ENCODE measurements around the gene NCBP1.
A peak's percentile ranks its signal among the peaks of the same experiment; 100 is the strongest.

Gene NCBP1

GRCh38 chr9:97625620-97626019 lies 8.0 kb upstream of the NCBP1 start:
- DNase-seq, result no peak

- DNase-seq, result no peak
These were observed 6.0 kb upstream of the NCBP1 start for GRCh38 chr9:97627624-97628023.

DNA sequence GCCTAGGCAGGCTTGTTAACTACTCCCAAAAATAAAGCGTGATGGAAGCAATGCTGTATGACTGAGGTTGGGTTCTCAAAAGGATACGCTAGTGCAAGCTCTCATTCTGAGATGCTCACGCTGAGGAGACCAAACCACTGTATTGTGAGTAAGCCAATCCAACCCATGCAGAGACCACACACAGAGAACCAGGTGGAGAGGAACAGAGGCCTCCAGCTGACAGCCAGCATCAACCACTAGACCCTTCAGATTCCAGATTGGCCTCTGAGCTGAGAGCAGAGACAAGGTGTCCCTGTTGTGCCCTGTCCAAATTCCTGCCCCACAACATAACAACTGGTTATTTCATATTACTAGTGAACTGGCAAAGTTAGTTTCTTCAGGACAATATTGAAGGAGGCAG lies 5.0 kb upstream of the NCBP1 start:
- no peak for DNase-seq

GRCh38 chr9:97629156-97629555 lies 4.5 kb upstream of the NCBP1 start:
- no peak for DNase-seq

- no peak for DNase-seq
These were observed 3.0 kb upstream of the NCBP1 start for GRCh38 chr9:97630591-97630990.

- peak; percentile 65 for DNase-seq
These were observed 1.2 kb upstream of the NCBP1 start for GRCh38 chr9:97632248-97632984.

DNA sequence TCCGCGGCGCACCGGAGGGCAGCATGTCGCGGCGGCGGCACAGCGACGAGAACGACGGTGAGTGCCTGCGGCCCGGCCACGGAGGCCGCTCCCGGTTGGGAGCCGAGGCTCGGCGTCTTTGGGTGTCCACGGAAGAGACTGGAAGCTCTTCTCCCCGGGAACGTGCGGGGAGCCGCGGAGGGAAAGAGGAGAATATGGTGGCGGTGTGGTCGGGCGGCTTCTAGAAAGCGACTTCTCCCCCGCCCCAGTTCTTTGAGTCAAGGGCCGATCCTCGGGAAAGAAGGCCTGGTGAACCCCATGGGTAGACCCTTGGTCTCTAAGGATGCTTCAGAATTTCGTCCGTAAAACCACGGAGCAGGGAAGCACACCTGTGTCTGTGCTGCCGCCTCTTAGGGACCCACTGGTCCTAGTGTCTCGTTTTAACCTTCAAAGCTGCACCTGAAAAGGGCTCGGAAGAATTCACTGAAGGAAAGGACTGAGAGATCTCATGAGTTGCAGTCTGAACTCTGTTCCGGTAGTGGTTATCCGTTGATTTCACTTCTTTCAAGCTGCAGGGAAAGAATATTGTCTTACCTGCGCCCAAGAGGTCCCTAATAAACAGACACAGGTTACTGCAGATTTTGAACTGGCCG lies 354 bp downstream of the NCBP1 start:
- DNase-seq, result peak; percentile 44

GRCh38 chr9:97635026-97635425 lies 1.4 kb downstream of the NCBP1 start:
- DNase-seq, result no peak

- no peak for DNase-seq
These were observed 3.3 kb downstream of the NCBP1 start for GRCh38 chr9:97636903-97637302.

GRCh38 chr9:97638666-97639065 lies 5.0 kb downstream of the NCBP1 start:
- no peak for DNase-seq

- no peak for DNase-seq
These were observed 6.7 kb downstream of the NCBP1 start for GRCh38 chr9:97640325-97640724.

GRCh38 chr9:97645720-97646119 lies 12.1 kb downstream of the NCBP1 start:
- DNase-seq, result no peak

DNA sequence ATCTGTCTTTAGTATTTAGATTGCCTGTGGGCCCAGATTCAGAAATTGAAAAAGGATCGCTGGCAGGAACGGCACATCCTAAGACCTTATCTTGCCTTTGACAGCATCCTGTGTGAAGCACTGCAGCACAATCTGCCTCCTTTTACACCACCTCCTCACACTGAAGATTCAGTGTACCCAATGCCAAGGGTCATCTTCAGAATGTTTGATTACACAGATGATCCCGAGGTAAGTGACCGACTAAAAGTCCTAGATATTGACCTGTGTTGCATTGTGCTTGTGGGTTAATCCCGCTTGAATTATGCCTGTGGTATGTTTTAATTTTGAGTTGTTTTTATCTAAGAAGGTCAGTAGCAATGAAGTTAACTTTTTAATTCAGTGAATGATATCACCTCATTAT lies 14.4 kb downstream of the NCBP1 start:
- DNase-seq, result no peak

DNA sequence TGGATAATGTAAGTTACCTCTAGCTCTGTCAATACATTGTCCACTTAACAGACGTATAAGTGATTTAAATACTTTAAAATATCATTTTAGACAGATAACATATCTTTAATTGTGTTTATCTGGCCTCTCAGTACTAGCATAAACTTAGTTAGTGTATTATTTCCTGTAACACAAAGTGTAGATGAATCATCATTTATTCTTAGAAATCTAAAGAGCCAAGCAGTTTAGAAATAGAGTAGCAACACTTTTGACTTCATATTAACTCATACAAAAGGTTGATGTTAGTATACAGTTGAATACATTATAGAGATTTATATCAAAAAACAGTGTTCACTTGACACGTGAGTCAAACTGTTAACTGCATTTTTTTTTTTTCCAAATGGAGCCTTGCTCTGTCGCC lies 18.0 kb downstream of the NCBP1 start:
- DNase-seq, result no peak

DNA sequence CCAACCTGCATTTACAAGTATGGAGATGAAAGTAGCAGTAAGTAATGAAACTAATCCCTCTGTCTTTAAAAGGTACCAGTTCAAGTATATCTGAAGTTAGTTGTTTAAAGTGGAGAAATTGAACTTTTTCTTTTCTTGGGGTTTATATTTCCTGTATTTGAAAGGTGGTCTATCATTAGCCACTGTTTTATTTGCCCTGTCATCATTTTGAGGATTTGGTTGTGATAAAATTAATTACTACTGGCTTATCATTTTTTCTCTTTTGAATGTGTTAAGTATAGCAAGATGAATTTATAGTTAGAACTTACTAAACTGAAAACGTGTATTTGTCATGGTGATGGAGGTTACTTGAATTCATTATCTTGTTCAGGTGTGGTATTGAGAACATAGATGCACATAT lies 25.1 kb downstream of the NCBP1 start:
- no peak for DNase-seq

DNA sequence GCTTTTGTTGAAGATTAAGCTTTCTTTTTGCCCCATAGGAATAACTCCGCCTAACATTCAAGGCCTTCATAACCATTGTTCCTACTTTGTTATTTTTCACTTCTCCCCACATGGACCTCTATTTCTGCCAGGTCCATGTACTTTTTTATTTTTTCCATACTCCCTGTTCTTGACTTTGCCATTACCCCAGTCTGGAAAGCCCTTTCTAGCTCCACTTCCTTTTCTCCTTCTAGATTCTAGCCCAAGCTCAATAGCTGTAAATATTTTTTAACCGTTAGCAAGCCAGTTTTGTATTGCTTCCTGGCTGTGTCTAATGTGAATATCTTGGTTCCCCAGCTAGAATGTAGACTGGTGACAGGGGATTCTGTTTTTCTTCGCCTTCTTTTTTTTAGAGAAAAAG lies 26.1 kb downstream of the NCBP1 start:
- no peak for DNase-seq

GRCh38 chr9:97660340-97660739 lies 26.7 kb downstream of the NCBP1 start:
- no peak for DNase-seq

DNA sequence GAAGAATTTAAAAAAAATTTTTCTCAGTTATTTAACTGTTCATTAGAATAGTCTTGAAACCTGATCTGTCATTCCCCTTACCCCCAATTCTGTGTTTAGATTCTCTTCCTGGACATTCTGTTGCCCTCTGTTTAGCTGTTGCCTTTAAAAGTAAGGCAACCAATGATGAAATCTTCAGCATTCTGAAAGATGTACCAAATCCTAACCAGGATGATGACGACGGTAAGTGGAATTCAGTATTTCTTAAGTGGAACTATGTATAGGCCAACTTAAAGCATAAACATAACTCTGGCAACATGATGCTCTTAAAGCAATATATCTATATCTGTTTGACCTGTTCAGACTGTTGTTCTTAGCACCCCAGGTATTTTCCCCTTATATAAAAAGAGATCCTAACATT lies 27.2 kb downstream of the NCBP1 start:
- no peak for DNase-seq

DNA sequence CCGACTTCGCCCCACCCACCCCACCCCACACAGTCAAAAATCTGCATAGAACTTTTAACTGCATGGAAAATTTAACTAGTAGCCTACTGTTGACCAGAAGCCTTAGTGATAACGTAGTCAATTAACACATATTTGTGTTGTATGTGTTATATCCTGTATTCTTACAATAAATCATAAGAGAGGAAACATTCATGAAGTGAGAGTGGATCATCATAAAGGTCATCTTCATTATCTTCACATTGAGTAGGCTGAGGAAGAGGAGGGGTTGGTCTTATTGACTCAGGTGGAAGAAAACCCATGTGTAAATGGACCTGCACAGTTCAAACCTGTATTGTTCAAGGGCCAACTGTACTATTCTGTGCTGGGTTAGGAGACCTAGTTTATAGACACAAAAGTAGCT lies 32.1 kb downstream of the NCBP1 start:
- no peak for DNase-seq

GRCh38 chr9:97666907-97667686 lies 33.5 kb downstream of the NCBP1 start:
- no peak for DNase-seq

DNA sequence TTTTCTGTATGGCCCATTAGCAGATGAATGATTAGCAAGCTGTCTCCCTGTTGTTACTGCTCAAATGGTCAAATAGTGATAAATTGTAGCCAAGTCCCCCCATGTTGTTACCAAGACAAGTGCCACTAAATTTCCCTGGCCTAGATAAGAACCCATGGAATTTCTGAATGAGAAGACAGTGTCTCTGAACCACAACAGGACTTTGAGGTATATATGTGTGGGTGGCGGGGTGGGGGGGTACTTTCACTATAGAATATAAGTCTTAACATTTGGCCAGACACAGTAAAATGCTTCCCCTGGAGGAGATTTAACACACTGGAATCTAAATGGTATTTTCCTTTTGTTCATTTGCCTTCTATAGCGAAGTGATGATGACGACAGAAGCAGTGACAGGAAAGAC lies 34.9 kb downstream of the NCBP1 start:
- no peak for DNase-seq

- DNase-seq, result no peak
These were observed 37.0 kb downstream of the NCBP1 start for GRCh38 chr9:97670586-97670985.

DNA sequence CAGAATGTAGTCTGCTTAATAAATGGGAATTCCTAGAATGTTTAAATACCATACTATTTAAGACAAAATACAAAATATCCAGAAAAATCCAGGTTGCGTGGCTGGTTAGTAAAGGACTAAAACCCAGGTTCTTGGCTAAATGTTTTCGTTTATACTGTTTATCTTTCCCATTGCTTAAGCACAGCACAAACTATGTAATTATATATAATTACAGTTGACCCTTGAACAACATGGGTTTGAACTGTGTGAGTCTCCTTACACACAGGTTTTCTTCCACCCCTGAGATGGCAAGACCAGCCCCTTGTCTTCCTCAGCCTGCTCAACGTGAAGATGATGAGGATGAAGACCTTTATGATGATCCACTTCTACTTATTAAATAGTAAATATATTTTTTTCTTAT lies 38.8 kb downstream of the NCBP1 start:
- DNase-seq, result no peak

GRCh38 chr9:97673922-97674321 lies 40.3 kb downstream of the NCBP1 start:
- DNase-seq, result no peak
